ENCODE measurements around the gene TSEN54. TPM values are rescaled to one million over a fixed set of nuclear protein-coding genes. Genes with fewer than 3 reads are reported as not detected.

The TSEN54 gene
- total and polyA plus RNA-seq, 9 donors = 11.3 to 35.0 (median 18.8) TPM

DNA sequence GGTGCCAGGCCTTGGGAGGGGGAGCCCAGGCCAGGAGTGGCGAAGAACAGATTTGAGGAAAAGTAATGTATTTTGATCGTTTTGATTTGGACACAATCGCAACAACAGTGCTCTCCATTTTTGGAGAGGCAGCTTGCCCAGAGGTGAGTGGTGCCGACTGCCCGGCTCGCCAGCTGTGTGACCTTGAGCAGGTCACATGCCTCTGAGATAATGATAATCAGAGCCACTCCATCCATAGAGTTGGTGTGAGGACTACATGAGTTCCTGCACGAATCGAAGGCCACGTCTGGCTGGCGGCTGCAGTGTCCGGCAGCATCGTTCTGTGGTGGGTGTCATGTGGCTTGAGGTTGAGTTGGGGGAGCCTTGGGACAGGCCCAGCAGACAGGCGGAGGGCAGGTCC, 29.9 kb downstream of the TSEN54 start:
- H3K4me3 ChIP-seq = no peak overlapping the region
- H3K27me3 ChIP-seq = no peaks in the 10 kb centered on the region
- no peaks in the 10 kb centered on the region for H3K36me3 ChIP-seq
- 39 to 79% (median 65%) methylated on average over 13 of the region's 13 CpGs for WGBS, 3 donors
- H3K9me3 ChIP-seq = no peaks in the 10 kb centered on the region
- H3K27ac ChIP-seq = no peak overlapping the region
- DNase-seq = no peak
- no peaks in the 10 kb centered on the region for H3K4me1 ChIP-seq (ENCODE audit: insufficient read depth)
- no peak for TF ChIP-seq EP300 (IDR thresholded peaks at IDR 0.05)
- TF ChIP-seq POLR2A (IDR thresholded peaks at IDR 0.05) = no peak
- TF ChIP-seq, protein P1, sequence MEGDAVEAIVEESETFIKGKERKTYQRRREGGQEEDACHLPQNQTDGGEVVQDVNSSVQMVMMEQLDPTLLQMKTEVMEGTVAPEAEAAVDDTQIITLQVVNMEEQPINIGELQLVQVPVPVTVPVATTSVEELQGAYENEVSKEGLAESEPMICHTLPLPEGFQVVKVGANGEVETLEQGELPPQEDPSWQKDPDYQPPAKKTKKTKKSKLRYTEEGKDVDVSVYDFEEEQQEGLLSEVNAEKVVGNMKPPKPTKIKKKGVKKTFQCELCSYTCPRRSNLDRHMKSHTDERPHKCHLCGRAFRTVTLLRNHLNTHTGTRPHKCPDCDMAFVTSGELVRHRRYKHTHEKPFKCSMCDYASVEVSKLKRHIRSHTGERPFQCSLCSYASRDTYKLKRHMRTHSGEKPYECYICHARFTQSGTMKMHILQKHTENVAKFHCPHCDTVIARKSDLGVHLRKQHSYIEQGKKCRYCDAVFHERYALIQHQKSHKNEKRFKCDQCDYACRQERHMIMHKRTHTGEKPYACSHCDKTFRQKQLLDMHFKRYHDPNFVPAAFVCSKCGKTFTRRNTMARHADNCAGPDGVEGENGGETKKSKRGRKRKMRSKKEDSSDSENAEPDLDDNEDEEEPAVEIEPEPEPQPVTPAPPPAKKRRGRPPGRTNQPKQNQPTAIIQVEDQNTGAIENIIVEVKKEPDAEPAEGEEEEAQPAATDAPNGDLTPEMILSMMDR (IDR thresholded peaks at IDR 0.05) = no peak
- intact Hi-C loops (cut with DNase I) = no loop called here

DNA sequence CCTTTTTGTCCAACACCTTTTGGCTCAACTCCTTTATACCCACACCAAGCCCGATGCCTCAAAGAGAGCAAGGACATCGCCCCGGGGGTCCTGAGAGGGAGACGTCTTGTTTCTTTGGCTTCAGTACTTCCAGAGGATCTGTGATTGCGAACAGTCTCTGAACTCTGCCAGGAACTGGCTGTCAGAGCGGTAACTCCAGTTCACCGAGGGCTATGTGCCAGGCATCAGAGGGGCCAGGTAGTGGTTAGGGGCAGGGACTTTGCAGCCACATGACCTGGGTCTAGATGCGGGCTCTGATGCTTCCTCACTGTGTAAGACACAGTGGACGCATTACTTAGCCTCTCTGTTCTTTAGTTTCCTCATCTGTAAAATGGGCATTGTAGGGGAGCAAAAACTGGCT, 30.8 kb downstream of the TSEN54 start:
- Histone ChIP-seq H3K27me3 (no peaks in the 10 kb centered on the region), H3K36me3 (no peaks in the 10 kb centered on the region), H3K4me1 (ENCODE audit: insufficient read depth) (no peaks in the 10 kb centered on the region), H3K9me3 (no peaks in the 10 kb centered on the region), H3K4me3 (no peak overlapping the region), H3K27ac (no peak overlapping the region)
- intact Hi-C loops (cut with DNase I) = no loop called here
- TF ChIP-seq, protein P1 (IDR thresholded peaks at IDR 0.05) = no peak
- TF ChIP-seq POLR2A (IDR thresholded peaks at IDR 0.05) (no peak), EP300 (IDR thresholded peaks at IDR 0.05) (no peak)
- WGBS, 3 donors = 83 to 94% (median 93%) methylated on average over 9 of the region's 9 CpGs
- no peak for DNase-seq

DNA sequence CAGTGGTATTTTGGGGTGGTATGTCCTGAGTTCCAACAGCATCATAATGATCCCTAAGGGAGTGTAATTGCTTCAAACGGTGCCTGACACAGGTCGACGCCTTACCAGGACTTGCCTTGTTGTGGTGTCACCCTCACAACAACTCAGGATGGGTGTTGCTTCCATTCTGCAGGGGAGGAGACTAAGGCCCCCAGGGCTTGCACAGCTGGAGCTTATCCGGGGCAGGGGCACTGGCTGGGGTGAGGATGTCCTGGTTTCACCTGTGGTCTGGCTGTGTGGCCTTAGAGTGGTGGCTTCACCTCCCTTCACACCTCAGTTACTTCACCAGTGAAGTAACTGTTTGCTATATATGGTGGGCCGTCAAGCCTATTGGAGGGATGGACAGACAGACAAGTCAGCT, 32.5 kb downstream of the TSEN54 start:
- intact Hi-C loops (cut with DNase I) = no loop called here
- no peaks in the 10 kb centered on the region for H3K27me3 ChIP-seq
- no peaks in the 10 kb centered on the region for H3K9me3 ChIP-seq
- 79 to 91% (median 83%) methylated on average over 5 of the region's 5 CpGs for WGBS, 3 donors
- TF ChIP-seq POLR2A (IDR thresholded peaks at IDR 0.05) (no peak), EP300 (IDR thresholded peaks at IDR 0.05) (no peak)
- TF ChIP-seq, protein P1 (IDR thresholded peaks at IDR 0.05) = no peak
- H3K27ac ChIP-seq = no peak overlapping the region
- DNase-seq = no peak
- no peaks in the 10 kb centered on the region for H3K36me3 ChIP-seq
- no peaks in the 10 kb centered on the region for H3K4me1 ChIP-seq (ENCODE audit: insufficient read depth)
- no peak overlapping the region for H3K4me3 ChIP-seq

DNA sequence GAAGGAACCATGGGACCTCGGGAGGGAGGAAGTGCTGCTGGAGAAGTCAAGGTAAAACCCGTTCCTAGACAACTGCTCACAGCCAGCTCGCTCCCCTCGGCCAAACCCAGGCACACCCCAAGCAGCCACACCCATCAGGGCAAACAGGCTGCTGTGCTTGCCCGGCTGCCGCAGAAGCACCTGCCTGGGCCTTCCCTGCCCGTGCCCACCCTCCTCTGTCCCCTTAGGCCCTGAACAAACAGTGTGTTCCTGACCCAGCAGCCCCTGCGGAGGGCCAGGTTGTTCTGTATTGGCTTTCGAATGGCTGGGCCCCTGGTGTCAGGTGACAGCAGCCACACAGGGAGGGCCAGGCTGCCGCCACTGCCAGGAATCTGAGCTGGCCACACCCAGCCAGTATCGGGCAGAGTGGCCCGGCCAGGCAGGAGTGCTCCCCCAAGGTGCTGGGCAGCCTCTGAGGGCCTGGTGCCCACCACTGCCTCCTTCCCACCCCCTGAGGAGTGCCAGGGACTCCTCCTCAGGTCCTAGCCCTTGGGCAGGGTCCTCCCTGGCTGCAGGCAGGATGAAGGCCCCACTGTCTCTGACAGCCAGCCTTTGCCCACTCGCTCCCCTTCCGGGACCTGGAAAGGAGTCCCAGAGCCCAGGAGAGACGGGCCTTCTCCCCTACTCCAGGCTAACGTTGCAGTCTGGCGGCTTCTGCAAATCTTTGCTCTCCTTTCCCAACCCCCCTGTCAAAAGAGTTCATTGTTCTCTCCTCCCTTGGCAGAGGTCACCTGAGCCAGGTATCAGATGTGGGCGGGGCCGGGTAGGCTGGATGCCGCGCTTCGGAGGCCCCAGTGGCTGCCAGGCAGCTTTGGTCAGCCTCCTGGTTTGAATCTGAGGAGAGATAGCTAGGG, 33.2 kb downstream of the TSEN54 start:
- Histone ChIP-seq H3K4me1 (ENCODE audit: insufficient read depth) (no peaks in the 10 kb centered on the region), H3K9me3 (no peaks in the 10 kb centered on the region), H3K27ac (no peak overlapping the region), H3K36me3 (no peaks in the 10 kb centered on the region), H3K4me3 (no peak overlapping the region), H3K27me3 (no peaks in the 10 kb centered on the region)
- WGBS, 3 donors = 76 to 85% (median 78%) methylated on average over 21 to 22 of the region's 22 CpGs
- intact Hi-C loops (cut with DNase I) = no loop called here
- TF ChIP-seq, protein P1 (IDR thresholded peaks at IDR 0.05) = no peak
- TF ChIP-seq EP300 (IDR thresholded peaks at IDR 0.05) (no peak), POLR2A (IDR thresholded peaks at IDR 0.05) (no peak)
- DNase-seq = no peak
